ENCODE data around the gene C1orf232. TPM values are rescaled to one million over a fixed set of nuclear protein-coding genes. Genes with fewer than 3 reads are reported as not detected.

The C1orf232 gene
- total RNA-seq, 1 experiment from 2014 or later, result not detected

GRCh38 chr1:26189331-26189730, 20.6 kb upstream of the C1orf232 start:
- DNase-seq, result no peak
- Histone ChIP-seq H3K27me3 (ENCODE audit: control insufficient read depth, insufficient read depth, low read length) (no peaks in the 10 kb centered on the region; the same call in 1 of the 2 replicates), H3K36me3 (replicated peaks; ENCODE audit: control insufficient read depth, insufficient read depth, low read length) (peaks cover 1% of the 10 kb centered on the region), H3K4me3 (ENCODE audit: insufficient read depth, low read depth, low read length) (no peak overlapping the region)

- DNase-seq, result no peak
- H3K4me3 ChIP-seq (ENCODE audit: insufficient read depth, low read depth, low read length), result no peak overlapping the region
- no peaks in the 10 kb centered on the region; the same call in 1 of the 2 replicates for H3K27me3 ChIP-seq (ENCODE audit: control insufficient read depth, insufficient read depth, low read length)
- peaks cover 1% of the 10 kb centered on the region for H3K36me3 ChIP-seq (replicated peaks; ENCODE audit: control insufficient read depth, insufficient read depth, low read length)
Observed at GRCh38 chr1:26188477-26188876, 19.7 kb upstream of the C1orf232 start.

- Histone ChIP-seq H3K36me3 (replicated peaks; ENCODE audit: control insufficient read depth, insufficient read depth, low read length) (peaks cover 1% of the 10 kb centered on the region), H3K4me3 (ENCODE audit: insufficient read depth, low read depth, low read length) (no peak overlapping the region), H3K27me3 (ENCODE audit: control insufficient read depth, insufficient read depth, low read length) (no peaks in the 10 kb centered on the region)
- DNase-seq, result no peak
Observed at GRCh38 chr1:26187882-26188281, 19.1 kb upstream of the C1orf232 start.

GRCh38 chr1:26184883-26185282, 16.1 kb upstream of the C1orf232 start:
- Histone ChIP-seq H3K4me3 (ENCODE audit: insufficient read depth, low read depth, low read length) (no peak overlapping the region), H3K27me3 (ENCODE audit: control insufficient read depth, insufficient read depth, low read length) (no peaks in the 10 kb centered on the region), H3K36me3 (replicated peaks; ENCODE audit: control insufficient read depth, insufficient read depth, low read length) (peaks cover 2% of the 10 kb centered on the region)
- peak; percentile 48 for DNase-seq

DNA sequence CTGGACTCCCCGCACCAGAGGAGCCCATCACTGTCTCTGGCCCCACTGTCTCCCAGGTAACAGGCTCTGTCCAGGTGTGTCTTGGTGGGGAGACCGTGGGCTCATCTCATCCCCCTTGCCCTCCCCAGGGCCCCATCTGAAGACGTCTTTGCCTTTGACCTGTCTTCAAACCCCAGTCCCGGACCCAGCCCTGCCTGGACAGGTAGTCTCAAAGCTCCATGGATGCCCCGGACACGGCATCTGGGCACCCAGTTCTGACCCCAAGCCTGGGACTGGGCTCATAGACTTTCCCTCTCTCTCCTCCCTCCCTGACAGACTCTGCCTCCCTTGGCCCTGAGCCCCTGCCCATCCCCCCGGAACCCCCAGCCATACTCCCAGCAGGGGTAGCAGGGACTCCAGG, 15.3 kb upstream of the C1orf232 start:
- Histone ChIP-seq H3K4me3 (ENCODE audit: insufficient read depth, low read depth, low read length) (no peak overlapping the region), H3K27me3 (ENCODE audit: control insufficient read depth, insufficient read depth, low read length) (no peaks in the 10 kb centered on the region), H3K36me3 (replicated peaks; ENCODE audit: control insufficient read depth, insufficient read depth, low read length) (peaks cover 2% of the 10 kb centered on the region)
- peak; percentile 46 for DNase-seq

DNA sequence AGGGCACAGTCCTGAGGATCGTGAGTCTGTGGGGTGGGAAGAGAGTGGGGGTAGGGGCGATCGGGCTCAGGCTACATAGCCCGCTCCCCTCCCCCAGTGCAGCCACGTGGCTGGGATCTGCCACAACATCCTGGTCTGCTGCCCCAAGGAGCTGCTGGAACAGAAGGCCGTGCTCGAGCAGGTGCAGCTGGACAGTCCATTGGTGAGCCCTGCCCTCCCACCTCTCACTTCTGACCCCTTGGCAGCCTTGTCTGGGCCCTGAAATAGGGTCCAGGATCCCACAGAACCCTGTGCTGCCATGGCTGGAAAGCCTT, 13.6 kb upstream of the C1orf232 start:
- DNase-seq, result no peak
- peaks cover 1% of the 10 kb centered on the region for H3K36me3 ChIP-seq (replicated peaks; ENCODE audit: control insufficient read depth, insufficient read depth, low read length)
- no peak overlapping the region for H3K4me3 ChIP-seq (ENCODE audit: insufficient read depth, low read depth, low read length)
- H3K27me3 ChIP-seq (ENCODE audit: control insufficient read depth, insufficient read depth, low read length), result no peaks in the 10 kb centered on the region

- Histone ChIP-seq H3K27me3 (ENCODE audit: control insufficient read depth, insufficient read depth, low read length) (no peaks in the 10 kb centered on the region), H3K4me3 (ENCODE audit: insufficient read depth, low read depth, low read length) (no peak overlapping the region), H3K36me3 (replicated peaks; ENCODE audit: control insufficient read depth, insufficient read depth, low read length) (peaks cover 1% of the 10 kb centered on the region)
- no peak for DNase-seq
Observed at GRCh38 chr1:26181586-26182382, 13.0 kb upstream of the C1orf232 start.

GRCh38 chr1:26180010-26180506, 11.3 kb upstream of the C1orf232 start:
- H3K36me3 ChIP-seq (replicated peaks; ENCODE audit: control insufficient read depth, insufficient read depth, low read length), result peaks cover 1% of the 10 kb centered on the region
- DNase-seq, result no peak
- H3K27me3 ChIP-seq (ENCODE audit: control insufficient read depth, insufficient read depth, low read length), result no peaks in the 10 kb centered on the region
- H3K4me3 ChIP-seq (ENCODE audit: insufficient read depth, low read depth, low read length), result no peak overlapping the region

GRCh38 chr1:26177182-26177684, 8.5 kb upstream of the C1orf232 start, which contains the start of gene CNKSR1:
Gene CNKSR1, plus strand, starts transcription at chr1:26177491. Its CDS starts 57 bp downstream, at chr1:26177548.
- DNase-seq, result peak; percentile 98
- peak within 1 kb of the TSS; percentile 45 for H3K4me3 ChIP-seq (ENCODE audit: insufficient read depth, low read depth, low read length)

GRCh38 chr1:26175346-26175745, 6.6 kb upstream of the C1orf232 start:
- Histone ChIP-seq H3K4me3 (ENCODE audit: insufficient read depth, low read depth, low read length) (no peak overlapping the region), H3K27me3 (ENCODE audit: control insufficient read depth, insufficient read depth, low read length) (no peaks in the 10 kb centered on the region), H3K36me3 (replicated peaks; ENCODE audit: control insufficient read depth, insufficient read depth, low read length) (peaks cover 4% of the 10 kb centered on the region)
- DNase-seq, result no peak

More at GRCh38 chr1:26177182-26177684, 8.5 kb upstream of the C1orf232 start, which contains the start of gene CNKSR1:
- H3K36me3 ChIP-seq (replicated peaks; ENCODE audit: control insufficient read depth, insufficient read depth, low read length), result peaks cover 1% of the 10 kb centered on the region; the same call in 1 of the 2 replicates
- H3K27me3 ChIP-seq (ENCODE audit: control insufficient read depth, insufficient read depth, low read length), result no peaks in the 10 kb centered on the region

GRCh38 chr1:26171084-26172072, 2.6 kb upstream of the C1orf232 start, which contains the start of gene ZNF593OS:
Gene ZNF593OS, minus strand, starts transcription at chr1:26171832. Its CDS starts 171 bp downstream, at chr1:26171661.
- Histone ChIP-seq H3K4me3 (ENCODE audit: insufficient read depth, low read depth, low read length) (no peak within 1 kb of the TSS; the same call in 1 of the 2 replicates), H3K27me3 (ENCODE audit: control insufficient read depth, insufficient read depth, low read length) (peaks cover 5% of the 10 kb centered on the region; the same call in 1 of the 2 replicates), H3K36me3 (replicated peaks; ENCODE audit: control insufficient read depth, insufficient read depth, low read length) (peaks cover 4% of the 10 kb centered on the region)
- DNase-seq, result peak; percentile 61

DNA sequence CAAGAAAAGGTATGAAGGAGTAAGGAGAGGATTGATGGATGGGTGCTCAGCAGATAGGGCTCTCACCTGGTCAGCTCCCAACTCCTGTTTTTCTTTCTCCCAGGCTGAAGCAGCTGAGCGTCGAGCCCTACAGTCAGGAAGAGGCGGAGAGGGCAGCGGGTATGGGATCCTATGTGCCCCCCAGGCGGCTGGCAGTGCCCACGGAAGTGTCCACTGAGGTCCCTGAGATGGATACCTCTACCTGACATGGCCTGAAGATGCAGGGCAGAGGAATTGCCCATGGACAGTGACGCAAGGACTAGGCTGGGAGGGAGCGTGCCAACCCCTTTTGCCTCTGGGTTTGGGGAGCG, 1.7 kb upstream of the C1orf232 start:
- peak overlapping the region; percentile 97 for H3K4me3 ChIP-seq (ENCODE audit: insufficient read depth, low read depth, low read length)
- H3K27me3 ChIP-seq (ENCODE audit: control insufficient read depth, insufficient read depth, low read length), result peaks cover 7% of the 10 kb centered on the region; the same call in 1 of the 2 replicates
- peaks cover 4% of the 10 kb centered on the region for H3K36me3 ChIP-seq (replicated peaks; ENCODE audit: control insufficient read depth, insufficient read depth, low read length)
- DNase-seq, result no peak

DNA sequence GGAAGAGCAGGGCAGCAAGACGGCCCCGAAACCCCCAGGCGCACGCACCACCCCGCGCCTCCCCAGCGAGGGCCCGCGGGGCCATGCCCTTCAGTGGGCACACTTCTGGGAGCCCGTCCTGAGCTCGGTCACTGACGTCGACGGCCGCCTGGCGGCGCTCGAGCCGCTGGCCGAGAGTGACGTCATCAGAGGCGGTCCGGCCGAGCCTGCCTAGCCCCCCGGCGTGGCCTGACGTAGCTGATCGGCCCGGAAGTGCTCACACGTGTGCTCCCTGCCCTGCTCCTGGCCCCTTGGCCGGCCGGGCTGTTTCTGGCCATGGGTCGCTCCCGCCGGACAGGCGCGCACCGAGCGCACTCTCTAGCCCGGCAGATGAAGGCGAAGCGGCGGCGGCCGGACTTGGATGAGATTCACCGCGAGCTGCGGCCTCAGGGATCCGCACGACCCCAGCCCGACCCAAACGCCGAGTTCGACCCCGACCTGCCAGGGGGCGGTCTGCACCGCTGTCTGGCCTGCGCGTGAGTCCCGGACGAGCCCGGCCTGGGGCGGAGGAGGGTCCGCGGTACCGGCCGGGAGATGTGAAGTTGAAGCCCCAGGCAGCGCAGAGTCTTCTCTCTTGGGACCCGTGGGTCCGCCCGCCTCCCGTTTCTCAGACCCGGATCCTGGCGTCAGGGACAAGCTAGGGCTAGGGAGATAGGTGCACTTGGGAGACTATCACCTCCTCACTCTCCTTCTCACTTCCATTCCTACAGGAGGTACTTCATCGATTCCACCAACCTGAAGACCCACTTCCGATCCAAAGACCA, 1.1 kb upstream of the C1orf232 start, which contains the start of gene ZNF593:
Gene ZNF593 (plus strand): TSS at position 240 of the 803 bp plus-strand sequence. CDS start 76 bp downstream, at position 316.
- Histone ChIP-seq H3K27me3 (ENCODE audit: control insufficient read depth, insufficient read depth, low read length) (peaks cover 11% of the 10 kb centered on the region), H3K4me3 (ENCODE audit: insufficient read depth, low read depth, low read length) (peak within 1 kb of the TSS; percentile 97), H3K36me3 (replicated peaks; ENCODE audit: control insufficient read depth, insufficient read depth, low read length) (peaks cover 4% of the 10 kb centered on the region)
- DNase-seq, result peak; percentile 99

All from H7 (cell line).